Measurements from ENCODE around the gene SGMS1. TPM values are rescaled to one million over a fixed set of nuclear protein-coding genes. Genes with fewer than 3 reads are reported as not detected.

SGMS1 gene
- total and polyA plus RNA-seq, 2 experiments from 2014 or later: 15.0 to 34.7 TPM

DNA sequence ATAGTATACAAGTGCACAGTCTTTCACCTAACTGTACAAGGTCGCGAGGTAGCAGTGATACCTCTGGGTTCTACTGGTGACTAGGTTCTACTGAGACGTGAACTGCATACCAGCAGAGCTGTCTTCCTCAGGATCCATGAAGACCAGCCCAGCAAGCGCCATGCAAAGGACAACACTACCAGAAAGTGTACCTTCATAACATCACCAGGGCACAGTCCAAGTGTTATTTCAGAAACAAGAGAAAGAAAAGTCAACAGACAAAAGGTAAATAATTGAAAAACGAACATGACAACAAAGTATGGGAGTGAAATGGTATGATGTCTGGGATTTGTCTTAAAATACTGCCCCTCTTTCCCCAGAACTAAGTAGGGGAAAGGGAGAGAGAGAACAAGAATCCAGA lies 231.3 kb downstream of the SGMS1 start:
- no peaks in the 10 kb centered on the region for H3K9me3 Mint-ChIP-seq
- no peak for TF ChIP-seq EZH2 (IDR thresholded peaks at IDR 0.05; ENCODE audit: low read depth, unreplicated experiment)
- TF ChIP-seq, protein P1, sequence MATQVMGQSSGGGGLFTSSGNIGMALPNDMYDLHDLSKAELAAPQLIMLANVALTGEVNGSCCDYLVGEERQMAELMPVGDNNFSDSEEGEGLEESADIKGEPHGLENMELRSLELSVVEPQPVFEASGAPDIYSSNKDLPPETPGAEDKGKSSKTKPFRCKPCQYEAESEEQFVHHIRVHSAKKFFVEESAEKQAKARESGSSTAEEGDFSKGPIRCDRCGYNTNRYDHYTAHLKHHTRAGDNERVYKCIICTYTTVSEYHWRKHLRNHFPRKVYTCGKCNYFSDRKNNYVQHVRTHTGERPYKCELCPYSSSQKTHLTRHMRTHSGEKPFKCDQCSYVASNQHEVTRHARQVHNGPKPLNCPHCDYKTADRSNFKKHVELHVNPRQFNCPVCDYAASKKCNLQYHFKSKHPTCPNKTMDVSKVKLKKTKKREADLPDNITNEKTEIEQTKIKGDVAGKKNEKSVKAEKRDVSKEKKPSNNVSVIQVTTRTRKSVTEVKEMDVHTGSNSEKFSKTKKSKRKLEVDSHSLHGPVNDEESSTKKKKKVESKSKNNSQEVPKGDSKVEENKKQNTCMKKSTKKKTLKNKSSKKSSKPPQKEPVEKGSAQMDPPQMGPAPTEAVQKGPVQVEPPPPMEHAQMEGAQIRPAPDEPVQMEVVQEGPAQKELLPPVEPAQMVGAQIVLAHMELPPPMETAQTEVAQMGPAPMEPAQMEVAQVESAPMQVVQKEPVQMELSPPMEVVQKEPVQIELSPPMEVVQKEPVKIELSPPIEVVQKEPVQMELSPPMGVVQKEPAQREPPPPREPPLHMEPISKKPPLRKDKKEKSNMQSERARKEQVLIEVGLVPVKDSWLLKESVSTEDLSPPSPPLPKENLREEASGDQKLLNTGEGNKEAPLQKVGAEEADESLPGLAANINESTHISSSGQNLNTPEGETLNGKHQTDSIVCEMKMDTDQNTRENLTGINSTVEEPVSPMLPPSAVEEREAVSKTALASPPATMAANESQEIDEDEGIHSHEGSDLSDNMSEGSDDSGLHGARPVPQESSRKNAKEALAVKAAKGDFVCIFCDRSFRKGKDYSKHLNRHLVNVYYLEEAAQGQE (IDR thresholded peaks at IDR 0.05; ENCODE audit: unreplicated experiment): no peak
- TF ChIP-seq, protein P2, sequence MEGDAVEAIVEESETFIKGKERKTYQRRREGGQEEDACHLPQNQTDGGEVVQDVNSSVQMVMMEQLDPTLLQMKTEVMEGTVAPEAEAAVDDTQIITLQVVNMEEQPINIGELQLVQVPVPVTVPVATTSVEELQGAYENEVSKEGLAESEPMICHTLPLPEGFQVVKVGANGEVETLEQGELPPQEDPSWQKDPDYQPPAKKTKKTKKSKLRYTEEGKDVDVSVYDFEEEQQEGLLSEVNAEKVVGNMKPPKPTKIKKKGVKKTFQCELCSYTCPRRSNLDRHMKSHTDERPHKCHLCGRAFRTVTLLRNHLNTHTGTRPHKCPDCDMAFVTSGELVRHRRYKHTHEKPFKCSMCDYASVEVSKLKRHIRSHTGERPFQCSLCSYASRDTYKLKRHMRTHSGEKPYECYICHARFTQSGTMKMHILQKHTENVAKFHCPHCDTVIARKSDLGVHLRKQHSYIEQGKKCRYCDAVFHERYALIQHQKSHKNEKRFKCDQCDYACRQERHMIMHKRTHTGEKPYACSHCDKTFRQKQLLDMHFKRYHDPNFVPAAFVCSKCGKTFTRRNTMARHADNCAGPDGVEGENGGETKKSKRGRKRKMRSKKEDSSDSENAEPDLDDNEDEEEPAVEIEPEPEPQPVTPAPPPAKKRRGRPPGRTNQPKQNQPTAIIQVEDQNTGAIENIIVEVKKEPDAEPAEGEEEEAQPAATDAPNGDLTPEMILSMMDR (conservative IDR thresholded peaks at IDR 0.05; ENCODE audit: low read depth in 2 of 2): no peak
- TF ChIP-seq, protein P3, sequence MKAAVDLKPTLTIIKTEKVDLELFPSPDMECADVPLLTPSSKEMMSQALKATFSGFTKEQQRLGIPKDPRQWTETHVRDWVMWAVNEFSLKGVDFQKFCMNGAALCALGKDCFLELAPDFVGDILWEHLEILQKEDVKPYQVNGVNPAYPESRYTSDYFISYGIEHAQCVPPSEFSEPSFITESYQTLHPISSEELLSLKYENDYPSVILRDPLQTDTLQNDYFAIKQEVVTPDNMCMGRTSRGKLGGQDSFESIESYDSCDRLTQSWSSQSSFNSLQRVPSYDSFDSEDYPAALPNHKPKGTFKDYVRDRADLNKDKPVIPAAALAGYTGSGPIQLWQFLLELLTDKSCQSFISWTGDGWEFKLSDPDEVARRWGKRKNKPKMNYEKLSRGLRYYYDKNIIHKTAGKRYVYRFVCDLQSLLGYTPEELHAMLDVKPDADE (IDR thresholded peaks at IDR 0.05): no peak
- TF ChIP-seq CREB1 (CRISPR knock-in tag; IDR thresholded peaks at IDR 0.05; ENCODE audit: low read depth): no peak
- TF ChIP-seq ZNF331 (CRISPR knock-in tag; IDR thresholded peaks at IDR 0.05; ENCODE audit: low read depth): no peak
- no peak for TF ChIP-seq STAT1 (IDR thresholded peaks at IDR 0.05; ENCODE audit: unreplicated experiment)
- Histone ChIP-seq H2AFZ (no peak overlapping the region), H3K4me2 (no peak overlapping the region), H3F3A (replicated peaks; ENCODE audit: low read depth) (no peaks in the 10 kb centered on the region), H3K27me3 (ENCODE audit: insufficient read depth) (no peaks in the 10 kb centered on the region), H3K79me2 (replicated peaks; ENCODE audit: insufficient read depth) (peaks cover 14% of the 10 kb centered on the region; the same call in 1 of the 2 replicates), H3K36me3 (ENCODE audit: insufficient read depth) (no peaks in the 10 kb centered on the region), H3K4me1 (ENCODE audit: insufficient read depth) (peaks cover 13% of the 10 kb centered on the region), H3K4me3 (no peak overlapping the region), H4K20me1 (replicated peaks; ENCODE audit: insufficient read depth) (no peaks in the 10 kb centered on the region), H3K27ac (ENCODE audit: low read depth) (no peak overlapping the region), H3K9me2 (ENCODE audit: insufficient read depth) (no peaks in the 10 kb centered on the region)
- no peaks in the 10 kb centered on the region for H3K36me3 Mint-ChIP-seq (ENCODE audit: low read depth)
- no peak overlapping the region for H3K27ac Mint-ChIP-seq
- H3K27me3 Mint-ChIP-seq (ENCODE audit: insufficient read depth, low read depth, poor library complexity): no peaks in the 10 kb centered on the region
- H3K4me3 Mint-ChIP-seq: no peak overlapping the region
- DNase-seq (ENCODE audit: low spot score) (no peak), ATAC-seq (no peak)
- peaks cover 33% of the 10 kb centered on the region for H3K4me1 Mint-ChIP-seq

DNA sequence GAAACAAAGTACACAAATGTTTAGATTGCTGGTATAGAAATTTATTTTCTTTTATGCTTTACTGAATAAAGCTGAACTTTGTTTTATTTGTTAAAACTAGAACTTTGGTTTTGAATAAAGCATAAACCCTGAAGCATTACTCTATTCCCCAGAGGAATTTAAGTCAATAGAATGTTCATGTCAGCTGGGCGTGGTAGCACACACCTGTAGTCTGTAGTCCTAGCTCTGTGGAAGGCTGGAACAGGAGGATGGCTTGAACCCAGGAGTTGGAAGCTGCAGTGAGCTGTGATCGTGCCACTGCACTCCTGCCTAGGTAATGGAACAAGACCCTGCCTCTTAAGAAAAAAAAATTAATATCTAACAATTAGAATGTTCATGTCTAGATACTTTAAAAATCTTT lies 233.5 kb downstream of the SGMS1 start:
- H3K4me2 ChIP-seq: no peak overlapping the region
- ATAC-seq (no peak), DNase-seq (ENCODE audit: low spot score) (no peak)
- peaks cover 14% of the 10 kb centered on the region; the same call in 1 of the 2 replicates for H3K79me2 ChIP-seq (replicated peaks; ENCODE audit: insufficient read depth)
- peaks cover 19% of the 10 kb centered on the region for H3K4me1 ChIP-seq (ENCODE audit: insufficient read depth)
- no peak overlapping the region for H3K4me3 Mint-ChIP-seq
- H3K9me3 Mint-ChIP-seq: no peaks in the 10 kb centered on the region
- no peak overlapping the region for H3K27ac Mint-ChIP-seq
- no peak overlapping the region for H2AFZ ChIP-seq
- H4K20me1 ChIP-seq (replicated peaks; ENCODE audit: insufficient read depth): no peaks in the 10 kb centered on the region
- H3K4me1 Mint-ChIP-seq: peaks cover 41% of the 10 kb centered on the region
- H3F3A ChIP-seq (replicated peaks; ENCODE audit: low read depth): no peaks in the 10 kb centered on the region
- no peaks in the 10 kb centered on the region for H3K27me3 ChIP-seq (ENCODE audit: insufficient read depth)
- no peaks in the 10 kb centered on the region for H3K36me3 ChIP-seq (ENCODE audit: insufficient read depth)
- no peaks in the 10 kb centered on the region for H3K36me3 Mint-ChIP-seq (ENCODE audit: low read depth)
- H3K27ac ChIP-seq (ENCODE audit: low read depth): no peak overlapping the region
- no peak overlapping the region for H3K4me3 ChIP-seq
- H3K9me2 ChIP-seq (ENCODE audit: insufficient read depth): no peaks in the 10 kb centered on the region
- no peaks in the 10 kb centered on the region for H3K27me3 Mint-ChIP-seq (ENCODE audit: insufficient read depth, low read depth, poor library complexity)
- TF ChIP-seq JUNB (IDR thresholded peaks at IDR 0.05; ENCODE audit: unreplicated experiment) (no peak), NANOG (IDR thresholded peaks at IDR 0.05; ENCODE audit: borderline replicate concordance) (no peak), STAT1 (IDR thresholded peaks at IDR 0.05; ENCODE audit: unreplicated experiment) (no peak), ZNF331 (CRISPR knock-in tag; IDR thresholded peaks at IDR 0.05; ENCODE audit: low read depth) (no peak), CREB1 (CRISPR knock-in tag; IDR thresholded peaks at IDR 0.05; ENCODE audit: low read depth) (no peak)
- TF ChIP-seq, protein P1 (IDR thresholded peaks at IDR 0.05; ENCODE audit: unreplicated experiment): no peak
- TF ChIP-seq, protein P2 (conservative IDR thresholded peaks at IDR 0.05; ENCODE audit: low read depth in 2 of 2): no peak
- TF ChIP-seq, protein P3 (IDR thresholded peaks at IDR 0.05): no peak
